HEK293T (cell line): ENCODE measurements around the gene UTY.

Experiments
- CTCF ChIA-PET: fragments of 350-600 bp; formaldehyde crosslinking; extraction: SDS; loops from one replicate; lab custom pipeline; 2021; ENCODE audit warnings: antibody characterized with exemption, inconsistent platforms; lab: Yijun Ruan, JAX
- POLR2A ChIA-PET: fragments of 350-600 bp; formaldehyde crosslinking; extraction: SDS; loops from one replicate; lab custom pipeline; 2020; ENCODE audit warnings: antibody characterized with exemption, inconsistent platforms; lab: Yijun Ruan, JAX
- DNase-seq: peaks from one replicate; pipeline ENCODE4 v3.0.0; 2012; ENCODE audit warnings: mixed read lengths; ENCODE audit errors: extremely low spot score
- ARNT ChIP-seq: fragments of 450-650 bp; IDR thresholded peaks from 2 replicates; pipeline ENCODE4 v1.6.1; 2017; ENCODE audit warnings: mild to moderate bottlenecking
- BHLHE40 ChIP-seq: fragments of 450-650 bp; IDR thresholded peaks from 2 replicates; pipeline ENCODE4 v1.6.1; 2016; ENCODE audit warnings: mild to moderate bottlenecking, moderate library complexity, borderline replicate concordance
- CTBP1 ChIP-seq: fragments of 450-650 bp; IDR thresholded peaks from 2 replicates; pipeline ENCODE4 v1.6.1; 2016; ENCODE audit warnings: borderline replicate concordance
- ELF4 ChIP-seq: fragments of 450-650 bp; IDR thresholded peaks from 2 replicates; pipeline ENCODE4 v1.6.1; 2017; ENCODE audit warnings: antibody characterized with exemption
- FOXA1 ChIP-seq: fragments of 450-650 bp; IDR thresholded peaks from 2 replicates; pipeline ENCODE4 v1.6.1; 2016; ENCODE audit warnings: mild to moderate bottlenecking
- FOXK2 ChIP-seq: fragments of 450-650 bp; IDR thresholded peaks from 2 replicates; pipeline ENCODE4 v1.6.1; 2016; ENCODE audit warnings: mild to moderate bottlenecking
- FOXM1 ChIP-seq: fragments of 450-650 bp; IDR thresholded peaks from 2 replicates; pipeline ENCODE4 v1.6.1; 2017; ENCODE audit warnings: mild to moderate bottlenecking, borderline replicate concordance
- HDGF ChIP-seq: fragments of 450-650 bp; IDR thresholded peaks from 2 replicates; pipeline ENCODE4 v1.6.1; 2017; ENCODE audit warnings: antibody characterized with exemption, borderline replicate concordance
- L3MBTL2 ChIP-seq: fragments of 450-650 bp; conservative IDR thresholded peaks from 2 replicates; pipeline ENCODE4 v1.6.1; 2016; ENCODE audit warnings: mild to moderate bottlenecking
- LEF1 ChIP-seq: fragments of 450-650 bp; IDR thresholded peaks from 2 replicates; pipeline ENCODE4 v1.6.1; 2017; ENCODE audit warnings: mild to moderate bottlenecking, borderline replicate concordance
- NFRKB ChIP-seq: fragments of 450-650 bp; IDR thresholded peaks from 2 replicates; pipeline ENCODE4 v1.6.1; 2016; ENCODE audit warnings: mild to moderate bottlenecking, moderate library complexity
- SP1 ChIP-seq: fragments of 450-650 bp; IDR thresholded peaks from 2 replicates; pipeline ENCODE4 v1.6.1; 2017
- SUZ12 ChIP-seq: fragments of 450-650 bp; IDR thresholded peaks from 2 replicates; pipeline ENCODE4 v1.6.1; 2016; ENCODE audit warnings: mild to moderate bottlenecking
- TARDBP ChIP-seq: fragments of 450-650 bp; IDR thresholded peaks from 2 replicates; pipeline ENCODE4 v1.6.1; 2016
- ZNF384 ChIP-seq: fragments of 450-650 bp; IDR thresholded peaks from 2 replicates; pipeline ENCODE4 v1.6.1; 2016
- TF ChIP-seq, protein P1 (sequence below): fragments of 450-650 bp; IDR thresholded peaks from 2 replicates; pipeline ENCODE4 v1.6.1; 2016

The UTY gene

GRCh38 chrY:13250421-13250820 is 229.4 kb downstream of the UTY start:
- CTCF ChIA-PET = no interaction called here
- POLR2A ChIA-PET = no interaction called here
- TF ChIP-seq HDGF = no peak
- no peak for TF ChIP-seq TARDBP
- TF ChIP-seq BHLHE40 = no peak
- TF ChIP-seq NFRKB = no peak
- TF ChIP-seq ARNT = no peak
- TF ChIP-seq LEF1 = no peak
- DNase-seq = no peak

DNA sequence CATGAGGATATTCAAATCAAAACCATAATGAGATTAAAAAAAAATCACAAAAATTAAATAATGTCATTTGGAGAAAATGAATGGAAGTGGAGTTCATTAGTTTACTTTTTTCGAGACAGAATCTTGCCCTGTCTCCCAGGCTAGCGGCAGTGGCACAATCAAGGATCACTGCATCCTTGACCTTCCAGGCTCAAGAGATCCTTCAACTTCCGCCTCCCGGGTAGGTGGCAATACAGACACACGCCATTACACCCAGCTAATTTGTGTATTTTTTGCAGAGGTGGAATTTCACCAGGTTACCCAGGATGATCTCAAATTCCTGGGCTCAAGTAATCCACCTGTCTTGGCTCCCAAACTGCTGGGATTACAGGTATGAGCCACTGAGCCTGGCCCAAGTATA is 236.1 kb downstream of the UTY start:
- DNase-seq = no peak
- POLR2A ChIA-PET = no interaction called here
- CTCF ChIA-PET = no interaction called here
- TF ChIP-seq NFRKB = no peak
- TF ChIP-seq FOXK2 = no peak
- TF ChIP-seq, protein P1, sequence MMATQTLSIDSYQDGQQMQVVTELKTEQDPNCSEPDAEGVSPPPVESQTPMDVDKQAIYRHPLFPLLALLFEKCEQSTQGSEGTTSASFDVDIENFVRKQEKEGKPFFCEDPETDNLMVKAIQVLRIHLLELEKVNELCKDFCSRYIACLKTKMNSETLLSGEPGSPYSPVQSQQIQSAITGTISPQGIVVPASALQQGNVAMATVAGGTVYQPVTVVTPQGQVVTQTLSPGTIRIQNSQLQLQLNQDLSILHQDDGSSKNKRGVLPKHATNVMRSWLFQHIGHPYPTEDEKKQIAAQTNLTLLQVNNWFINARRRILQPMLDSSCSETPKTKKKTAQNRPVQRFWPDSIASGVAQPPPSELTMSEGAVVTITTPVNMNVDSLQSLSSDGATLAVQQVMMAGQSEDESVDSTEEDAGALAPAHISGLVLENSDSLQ = no peak
- no peak for TF ChIP-seq SUZ12
- no peak for TF ChIP-seq ELF4
- no peak for TF ChIP-seq HDGF
- TF ChIP-seq L3MBTL2 = no peak
- no peak for TF ChIP-seq FOXM1
- no peak for TF ChIP-seq CTBP1
- TF ChIP-seq SP1 = no peak
- no peak for TF ChIP-seq ARNT
- no peak for TF ChIP-seq BHLHE40
- no peak for TF ChIP-seq FOXA1
- no peak for TF ChIP-seq ZNF384
- TF ChIP-seq TARDBP = no peak
- no peak for TF ChIP-seq LEF1

GRCh38 chrY:13233901-13234300 is 245.9 kb downstream of the UTY start:
- CTCF ChIA-PET = no interaction called here
- no peak for DNase-seq
- POLR2A ChIA-PET = no interaction called here
- TF ChIP-seq ZNF384 = no peak
- TF ChIP-seq LEF1 = no peak
- TF ChIP-seq FOXA1 = no peak
- TF ChIP-seq ELF4 = no peak
- TF ChIP-seq TARDBP = no peak
- TF ChIP-seq SUZ12 = no peak
- no peak for TF ChIP-seq L3MBTL2
- TF ChIP-seq SP1 = no peak
- TF ChIP-seq BHLHE40 = no peak
- TF ChIP-seq, protein P1 = no peak
- TF ChIP-seq NFRKB = no peak

DNA sequence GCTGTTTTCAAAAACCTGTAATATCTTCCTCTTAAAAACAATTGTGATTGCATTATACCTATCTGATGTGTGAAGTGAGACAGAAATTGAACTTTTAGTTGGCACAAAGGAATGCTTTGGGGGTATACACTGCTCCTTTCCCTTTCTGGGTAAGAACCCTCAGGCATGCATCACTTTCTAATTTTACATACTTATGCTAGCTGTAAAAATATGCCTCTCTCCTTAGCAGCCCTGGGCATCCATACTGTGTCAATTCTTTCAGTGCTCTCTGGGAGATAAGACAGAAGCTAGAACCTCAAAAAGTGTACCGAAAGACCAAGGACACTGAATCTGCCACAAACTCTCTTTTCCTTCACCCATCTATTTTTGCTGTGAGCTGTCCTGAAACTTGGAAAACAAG is 246.7 kb downstream of the UTY start:
- ChIA-PET CTCF (no interaction called here), POLR2A (no interaction called here)
- TF ChIP-seq LEF1 = no peak
- no peak for TF ChIP-seq ARNT
- TF ChIP-seq SP1 = no peak
- no peak for TF ChIP-seq ZNF384
- no peak for TF ChIP-seq FOXA1
- no peak for TF ChIP-seq FOXM1
- TF ChIP-seq BHLHE40 = no peak
- DNase-seq = no peak

DNA sequence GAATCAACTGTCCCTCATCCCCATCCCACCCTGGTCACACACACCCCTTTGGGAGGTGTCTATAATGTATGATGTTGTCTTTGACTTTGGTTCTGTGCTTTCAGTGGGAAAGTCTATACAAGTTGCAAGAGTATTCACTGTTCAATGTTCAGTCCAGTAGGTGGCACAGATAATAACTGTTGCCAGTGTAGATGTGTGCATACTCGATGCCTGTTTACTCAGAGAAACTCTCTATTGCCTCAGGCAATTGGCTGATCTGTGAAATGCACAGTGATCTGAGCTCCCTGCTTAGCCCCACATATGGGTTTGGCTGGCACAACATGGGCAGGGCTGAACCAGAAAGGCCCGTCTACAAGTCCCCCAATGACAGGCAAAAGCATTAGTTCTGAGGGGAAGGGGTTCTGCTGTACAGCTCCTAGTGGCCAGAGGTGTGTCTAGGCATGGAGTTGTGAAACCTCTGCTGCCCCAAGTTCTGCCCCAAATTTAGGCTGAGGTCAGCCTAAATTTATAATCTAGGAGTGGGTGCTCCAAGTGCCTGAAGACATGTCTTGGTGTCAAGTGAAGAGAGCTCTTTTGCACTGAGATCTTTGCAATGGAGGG is 252.4 kb downstream of the UTY start:
- no peak for DNase-seq
- ChIA-PET POLR2A (no interaction called here), CTCF (no interaction called here)
- TF ChIP-seq ZNF384 (no peak), TARDBP (no peak), SUZ12 (no peak), LEF1 (no peak), BHLHE40 (no peak), FOXA1 (no peak), FOXM1 (no peak), SP1 (no peak), CTBP1 (no peak), ARNT (no peak), FOXK2 (no peak), HDGF (no peak), ELF4 (no peak), NFRKB (no peak)
- TF ChIP-seq, protein P1 = no peak

- no peak for DNase-seq
- ChIA-PET POLR2A (no interaction called here), CTCF (no interaction called here)
- TF ChIP-seq, protein P1 = no peak
- TF ChIP-seq L3MBTL2 = no peak
- no peak for TF ChIP-seq FOXA1
- no peak for TF ChIP-seq SP1
- TF ChIP-seq BHLHE40 = no peak
- no peak for TF ChIP-seq ARNT
- TF ChIP-seq NFRKB = no peak
- no peak for TF ChIP-seq ELF4
- TF ChIP-seq HDGF = no peak
- TF ChIP-seq FOXM1 = no peak
- TF ChIP-seq LEF1 = no peak
- TF ChIP-seq ZNF384 = no peak
- TF ChIP-seq FOXK2 = no peak
- TF ChIP-seq SUZ12 = no peak
- TF ChIP-seq CTBP1 = no peak
- no peak for TF ChIP-seq TARDBP
Observed at GRCh38 chrY:13210961-13211646, 268.7 kb downstream of the UTY start.
